Activated naive CD4-positive, alpha-beta T cell treated with anti-CD3 and anti-CD28 coated beads for 36 hours (primary cell): ENCODE results near the gene DRC1. TPM values are rescaled to one million over a fixed set of nuclear protein-coding genes. Genes with fewer than 3 reads are reported as not detected.

Experiments used
- CTCF ChIA-PET: fragments of 350-600 bp; sonication (Branson Sonifier 250); formaldehyde crosslinking; loops from one replicate; lab custom pipeline; 2021; ENCODE audit warnings: antibody characterized with exemption; lab: Charles Lee
- DNase-seq: peaks from one replicate; pipeline ENCODE4 v3.0.0-alpha.2; 2020
- H3K27ac Mint-ChIP-seq: one replicate; pipeline ENCODE4 v1.8.0; 2021; ENCODE audit warnings: mild to moderate bottlenecking, mixed read lengths
- H3K27me3 Mint-ChIP-seq: one replicate; pipeline ENCODE4 v1.8.0; 2021; ENCODE audit warnings: low read depth, mixed read lengths
- H3K36me3 Mint-ChIP-seq: one replicate; pipeline ENCODE4 v1.8.0; 2021; ENCODE audit warnings: low read depth, mixed read lengths
- H3K4me1 Mint-ChIP-seq: one replicate; pipeline ENCODE4 v1.8.0; 2021; ENCODE audit warnings: low read depth, mixed read lengths
- H3K4me3 Mint-ChIP-seq: one replicate; pipeline ENCODE4 v1.8.0; 2021; ENCODE audit warnings: mild to moderate bottlenecking, moderate library complexity, mixed read lengths
- H3K9me3 Mint-ChIP-seq: one replicate; pipeline ENCODE4 v1.8.0; 2021; ENCODE audit warnings: mixed read lengths
- intact Hi-C: fragments of 100-400 bp; cut with micrococcal nuclease; formaldehyde crosslinking; loops from one replicate; pipeline ENCODE4 v1.15.1; 2023
- total RNA-seq, 2 experiments: library from RNA; stranded (reverse); gene quantifications; one replicate each; pipeline ENCODE4 v1.2.3, GENCODE V29; 2021

The DRC1 gene
- total RNA-seq, 2 experiments from 2014 or later = not detected

DNA sequence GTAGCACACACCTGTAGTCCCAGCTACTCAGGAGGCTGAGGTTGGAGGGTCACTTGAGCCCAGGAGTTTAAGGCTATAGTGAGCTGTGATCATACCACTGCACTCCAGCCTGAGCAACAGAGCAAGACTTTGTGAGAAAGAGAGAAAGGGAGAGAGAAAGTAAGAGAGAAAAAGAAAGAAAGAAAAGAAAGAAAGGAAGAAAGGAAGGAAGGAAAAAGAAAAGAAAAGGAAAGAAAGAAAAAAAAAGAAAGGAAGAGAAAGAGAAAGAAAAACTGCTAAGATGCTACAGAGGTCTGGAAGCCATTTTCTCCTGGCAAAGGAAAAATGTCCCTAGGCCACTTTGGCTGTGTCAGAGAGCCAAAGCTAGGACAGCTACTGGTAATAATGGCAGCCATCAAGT lies 30.6 kb downstream of the DRC1 start:
- peaks cover 3% of the 10 kb centered on the region for H3K27me3 Mint-ChIP-seq
- H3K4me3 Mint-ChIP-seq = no peak overlapping the region
- H3K36me3 Mint-ChIP-seq = no peaks in the 10 kb centered on the region
- no peaks in the 10 kb centered on the region for H3K9me3 Mint-ChIP-seq
- CTCF ChIA-PET = interaction anchor here (1.2 kb wide), 1 partner anchor 11 kb away, joined by 3 read pairs; no protein-coding TSS in a partner anchor
- no peak for DNase-seq
- intact Hi-C loops = no loop called here
- no peak overlapping the region for H3K27ac Mint-ChIP-seq
- no peaks in the 10 kb centered on the region for H3K4me1 Mint-ChIP-seq

DNA sequence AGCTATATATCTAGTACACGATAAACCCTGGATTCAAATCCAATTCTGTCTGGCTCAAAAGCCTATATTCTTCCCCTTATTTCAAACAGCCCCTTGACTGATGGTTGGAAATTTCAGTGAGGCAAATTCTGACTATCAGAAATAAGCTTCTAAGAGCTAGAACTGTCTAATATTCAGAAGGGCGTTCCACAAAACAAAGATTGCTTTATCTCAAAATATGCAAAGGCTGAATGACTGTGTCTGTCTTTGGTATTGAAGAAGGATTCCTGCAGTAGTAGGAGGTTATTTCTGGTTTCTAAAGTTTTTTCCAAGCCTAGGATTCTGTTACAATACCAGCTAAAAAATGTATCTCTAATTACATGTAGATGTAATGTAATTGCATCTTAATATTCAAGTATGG lies 31.1 kb downstream of the DRC1 start:
- Mint-ChIP-seq H3K36me3 (no peaks in the 10 kb centered on the region), H3K4me3 (no peak overlapping the region), H3K27me3 (no peaks in the 10 kb centered on the region), H3K9me3 (no peaks in the 10 kb centered on the region), H3K4me1 (no peaks in the 10 kb centered on the region), H3K27ac (no peak overlapping the region)
- no peak for DNase-seq
- intact Hi-C loops = no loop called here
- CTCF ChIA-PET = no interaction called here

DNA sequence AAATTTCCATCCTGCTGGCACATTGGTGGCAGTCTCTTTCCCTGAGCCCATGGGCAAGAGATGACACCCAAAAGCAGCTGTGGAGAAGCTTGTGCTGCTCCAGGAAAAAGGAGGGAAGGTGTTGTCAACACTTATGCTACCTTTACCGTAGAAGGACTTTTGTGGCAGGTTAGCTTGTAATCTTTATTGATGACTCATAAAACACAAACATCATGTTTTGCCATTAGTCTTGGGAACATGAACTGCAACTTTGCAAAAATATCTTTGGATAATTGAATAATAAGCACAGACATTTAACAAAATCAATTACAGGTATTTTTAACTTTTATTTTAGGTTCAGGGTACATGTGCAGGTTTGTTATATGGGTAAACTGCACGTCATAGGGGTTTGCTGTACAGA lies 33.4 kb downstream of the DRC1 start:
- no peaks in the 10 kb centered on the region for H3K4me1 Mint-ChIP-seq
- H3K4me3 Mint-ChIP-seq = no peak overlapping the region
- CTCF ChIA-PET = no interaction called here
- H3K36me3 Mint-ChIP-seq = no peaks in the 10 kb centered on the region
- H3K9me3 Mint-ChIP-seq = no peaks in the 10 kb centered on the region
- H3K27ac Mint-ChIP-seq = no peak overlapping the region
- intact Hi-C loops = no loop called here
- no peak for DNase-seq
- no peaks in the 10 kb centered on the region for H3K27me3 Mint-ChIP-seq

DNA sequence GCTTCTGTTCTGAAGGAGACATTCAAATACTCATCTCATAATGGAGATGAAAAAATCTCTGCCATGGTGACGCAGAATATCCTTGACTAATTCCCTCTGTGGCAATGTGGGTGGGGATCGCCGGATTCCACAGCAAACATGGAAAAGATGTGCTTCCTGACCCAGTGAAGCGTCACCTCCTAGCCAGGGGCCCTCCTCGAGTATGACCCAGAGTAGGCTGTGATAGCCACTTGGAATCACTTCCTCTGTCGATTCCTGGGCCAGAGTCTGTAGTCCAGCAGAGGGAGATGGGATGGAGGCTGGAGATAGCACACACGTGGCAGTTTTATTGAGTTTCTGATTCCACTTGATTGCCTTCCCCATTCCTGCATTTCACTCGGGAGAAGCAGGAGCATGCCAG lies 36.8 kb downstream of the DRC1 start:
- Mint-ChIP-seq H3K4me3 (no peak overlapping the region), H3K4me1 (no peaks in the 10 kb centered on the region), H3K9me3 (no peaks in the 10 kb centered on the region), H3K27me3 (no peaks in the 10 kb centered on the region), H3K36me3 (no peaks in the 10 kb centered on the region), H3K27ac (no peak overlapping the region)
- CTCF ChIA-PET = no interaction called here
- intact Hi-C loops = no loop called here
- DNase-seq = no peak

DNA sequence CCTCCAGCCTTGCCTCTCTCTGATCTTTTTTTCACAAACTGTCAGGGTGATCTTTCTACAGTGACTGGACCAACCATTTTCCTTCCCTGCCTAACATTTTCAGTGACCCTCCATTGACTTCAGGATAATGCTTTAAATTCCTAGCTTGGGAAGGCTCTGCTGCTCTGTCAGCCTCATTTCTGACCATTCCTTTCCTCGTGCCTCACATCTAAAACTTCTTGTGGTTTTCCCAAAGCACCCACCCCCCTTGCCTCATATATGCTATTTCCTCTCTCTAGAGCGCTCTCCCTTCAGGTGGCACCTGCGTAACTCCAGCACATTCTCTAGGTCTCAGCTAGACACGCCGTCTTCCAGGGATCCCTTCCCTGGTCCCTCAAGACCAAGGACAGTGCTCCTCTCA lies 37.2 kb downstream of the DRC1 start:
- H3K4me3 Mint-ChIP-seq = no peak overlapping the region
- no peaks in the 10 kb centered on the region for H3K27me3 Mint-ChIP-seq
- no peaks in the 10 kb centered on the region for H3K9me3 Mint-ChIP-seq
- DNase-seq = no peak
- H3K27ac Mint-ChIP-seq = no peak overlapping the region
- CTCF ChIA-PET = no interaction called here
- H3K4me1 Mint-ChIP-seq = no peaks in the 10 kb centered on the region
- H3K36me3 Mint-ChIP-seq = no peaks in the 10 kb centered on the region
- intact Hi-C loops = no loop called here

DNA sequence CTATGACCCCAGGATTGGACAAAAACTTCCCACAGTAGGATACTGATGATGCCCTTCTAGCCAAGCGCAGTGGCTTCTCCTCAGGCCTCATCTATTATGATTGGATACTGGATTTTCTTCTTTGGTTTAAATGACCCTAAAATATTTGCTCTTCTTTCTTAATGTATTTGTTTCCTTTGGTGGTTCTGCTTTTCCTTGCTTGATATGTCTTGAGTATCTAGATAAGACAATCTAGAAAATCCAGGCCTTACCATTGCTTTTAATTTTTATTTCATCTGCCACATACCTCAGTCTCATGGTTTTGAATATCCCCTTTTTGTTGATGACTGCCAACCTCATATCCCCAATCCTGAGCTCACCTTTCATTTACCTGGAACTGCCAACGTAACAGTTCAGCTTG lies 40.6 kb downstream of the DRC1 start:
- no peaks in the 10 kb centered on the region for H3K9me3 Mint-ChIP-seq
- intact Hi-C loops = no loop called here
- H3K4me1 Mint-ChIP-seq = no peaks in the 10 kb centered on the region
- H3K36me3 Mint-ChIP-seq = no peaks in the 10 kb centered on the region
- H3K27me3 Mint-ChIP-seq = no peaks in the 10 kb centered on the region
- CTCF ChIA-PET = interaction anchor here (1.0 kb wide), 1 partner anchor 10 kb away, joined by 3 read pairs; no protein-coding TSS in a partner anchor
- no peak for DNase-seq
- no peak overlapping the region for H3K4me3 Mint-ChIP-seq
- no peak overlapping the region for H3K27ac Mint-ChIP-seq

DNA sequence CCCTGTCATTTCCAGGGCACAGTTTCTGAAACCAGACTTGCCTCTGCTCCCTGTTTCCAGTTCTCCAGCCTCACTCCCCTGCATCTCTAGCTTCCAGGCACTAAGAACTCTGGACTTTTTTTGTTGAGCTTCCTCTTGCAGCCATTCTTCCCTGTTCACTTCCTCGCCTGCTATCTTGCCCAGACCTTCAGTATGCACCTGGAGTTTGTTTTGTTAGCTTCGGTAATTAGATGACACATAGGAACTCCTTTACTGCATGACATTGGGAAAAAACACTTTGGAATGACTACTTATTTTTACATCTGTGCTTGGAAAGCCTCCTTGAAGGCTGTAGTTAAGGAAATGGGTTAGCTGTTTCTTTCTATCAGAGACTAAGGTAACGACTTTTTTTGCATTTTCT lies 41.0 kb downstream of the DRC1 start:
- Mint-ChIP-seq H3K36me3 (no peaks in the 10 kb centered on the region), H3K4me1 (no peaks in the 10 kb centered on the region), H3K9me3 (no peaks in the 10 kb centered on the region), H3K4me3 (no peak overlapping the region), H3K27me3 (no peaks in the 10 kb centered on the region), H3K27ac (no peak overlapping the region)
- CTCF ChIA-PET = interaction anchor here (1.0 kb wide), 2 partner anchors 11 to 26 kb away, joined by 3 read pairs; no protein-coding TSS in a partner anchor
- intact Hi-C loops = no loop called here
- DNase-seq = no peak

DNA sequence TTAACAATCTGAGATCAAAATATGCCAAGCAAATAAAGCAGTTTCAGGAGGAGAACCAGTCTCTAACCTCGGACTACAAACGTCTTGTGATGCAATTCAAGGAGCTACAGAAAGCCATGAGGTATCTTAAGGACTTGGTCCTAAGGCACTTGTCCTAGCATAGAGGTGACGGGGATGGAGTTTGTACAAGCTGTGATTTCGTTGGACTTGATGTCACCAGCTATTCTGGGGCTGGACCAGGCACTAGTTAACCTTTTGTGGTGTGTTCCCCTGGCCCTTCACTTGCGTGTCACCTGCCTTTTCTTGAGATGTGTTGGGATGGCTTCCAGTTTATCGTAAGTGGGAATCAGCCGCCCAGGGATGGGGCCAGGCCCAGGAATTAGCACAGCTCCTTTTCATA lies 42.5 kb downstream of the DRC1 start:
- no peak for DNase-seq
- no peaks in the 10 kb centered on the region for H3K27me3 Mint-ChIP-seq
- intact Hi-C loops = no loop called here
- CTCF ChIA-PET = interaction anchor here (1.0 kb wide), 1 partner anchor 25 kb away, joined by 4 read pairs; no protein-coding TSS in a partner anchor
- H3K36me3 Mint-ChIP-seq = no peaks in the 10 kb centered on the region
- H3K4me1 Mint-ChIP-seq = no peaks in the 10 kb centered on the region
- no peaks in the 10 kb centered on the region for H3K9me3 Mint-ChIP-seq
- no peak overlapping the region for H3K4me3 Mint-ChIP-seq
- no peak overlapping the region for H3K27ac Mint-ChIP-seq

DNA sequence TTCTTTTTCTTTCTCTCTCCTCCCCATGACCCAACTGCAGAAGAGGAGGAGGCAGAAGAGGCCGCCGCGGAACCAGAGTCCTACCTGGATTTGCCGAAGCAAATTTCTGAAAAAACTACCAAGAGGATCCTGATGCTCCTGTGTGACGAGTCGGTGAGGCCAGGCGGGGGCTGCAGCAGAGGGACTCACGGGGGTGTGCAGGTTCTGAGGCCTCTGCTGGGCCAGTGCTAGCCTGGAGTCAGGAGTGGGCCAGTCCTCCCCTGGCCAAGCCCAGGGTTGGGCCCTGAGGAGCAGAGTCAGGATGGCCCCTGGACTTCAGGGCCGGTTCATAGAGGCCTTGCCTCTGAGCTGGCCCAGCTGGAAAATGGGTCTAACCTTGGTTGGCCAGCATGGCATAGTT lies 46.9 kb downstream of the DRC1 start:
- Mint-ChIP-seq H3K27ac (no peak overlapping the region), H3K9me3 (no peaks in the 10 kb centered on the region), H3K4me1 (no peaks in the 10 kb centered on the region), H3K4me3 (no peak overlapping the region), H3K36me3 (no peaks in the 10 kb centered on the region), H3K27me3 (no peaks in the 10 kb centered on the region)
- intact Hi-C loops = no loop called here
- CTCF ChIA-PET = interaction anchor here (0.8 to 1.3 kb wide), 2 partner anchors 19 to 26 kb away, joined by 3 to 4 read pairs; no protein-coding TSS in a partner anchor
- no peak for DNase-seq

DNA sequence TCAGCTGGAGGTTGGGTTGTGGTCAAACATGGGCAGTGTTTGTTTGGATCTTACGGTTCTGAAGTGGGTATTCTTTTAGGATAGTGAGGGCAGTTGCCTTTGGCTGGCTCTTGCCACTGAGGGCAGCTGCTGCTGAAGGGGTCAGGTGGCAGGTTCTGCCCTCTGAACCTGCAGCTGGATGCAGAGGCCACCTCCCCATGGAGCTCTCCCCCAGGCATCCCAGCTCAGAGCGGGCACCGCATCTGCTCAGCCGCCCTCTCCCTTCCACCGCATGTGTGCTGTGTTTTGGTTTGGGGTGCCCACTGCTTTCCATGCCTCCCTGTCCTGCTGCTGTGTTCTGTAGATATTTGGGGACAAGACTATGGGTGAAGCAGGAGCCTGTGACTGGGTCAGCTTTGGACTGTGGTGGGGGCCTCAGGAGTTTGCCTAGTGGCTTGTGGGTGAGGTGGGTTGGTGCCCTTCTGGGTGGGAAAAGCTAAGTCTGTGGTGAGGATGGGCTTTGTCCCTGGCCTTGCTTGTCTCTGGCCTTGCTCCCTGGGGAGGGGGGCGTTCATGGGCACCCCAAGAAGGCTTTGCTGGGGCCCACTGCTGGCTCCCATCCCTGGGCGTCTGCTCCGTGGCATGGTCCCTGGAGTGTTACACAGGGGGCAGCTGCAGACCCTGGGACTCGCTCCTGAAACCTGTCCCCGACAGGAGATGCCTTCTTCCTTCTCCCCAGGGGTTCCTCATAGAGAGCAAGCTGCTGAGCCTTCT lies 47.7 kb downstream of the DRC1 start:
- intact Hi-C loops = no loop called here
- CTCF ChIA-PET = interaction anchor here (0.8 to 1.3 kb wide), 2 partner anchors 18 to 27 kb away, joined by 3 to 4 read pairs; no protein-coding TSS in a partner anchor
- Mint-ChIP-seq H3K9me3 (no peaks in the 10 kb centered on the region), H3K4me3 (no peak overlapping the region), H3K4me1 (no peaks in the 10 kb centered on the region), H3K27ac (no peak overlapping the region), H3K36me3 (no peaks in the 10 kb centered on the region), H3K27me3 (no peaks in the 10 kb centered on the region)
- no peak for DNase-seq

DNA sequence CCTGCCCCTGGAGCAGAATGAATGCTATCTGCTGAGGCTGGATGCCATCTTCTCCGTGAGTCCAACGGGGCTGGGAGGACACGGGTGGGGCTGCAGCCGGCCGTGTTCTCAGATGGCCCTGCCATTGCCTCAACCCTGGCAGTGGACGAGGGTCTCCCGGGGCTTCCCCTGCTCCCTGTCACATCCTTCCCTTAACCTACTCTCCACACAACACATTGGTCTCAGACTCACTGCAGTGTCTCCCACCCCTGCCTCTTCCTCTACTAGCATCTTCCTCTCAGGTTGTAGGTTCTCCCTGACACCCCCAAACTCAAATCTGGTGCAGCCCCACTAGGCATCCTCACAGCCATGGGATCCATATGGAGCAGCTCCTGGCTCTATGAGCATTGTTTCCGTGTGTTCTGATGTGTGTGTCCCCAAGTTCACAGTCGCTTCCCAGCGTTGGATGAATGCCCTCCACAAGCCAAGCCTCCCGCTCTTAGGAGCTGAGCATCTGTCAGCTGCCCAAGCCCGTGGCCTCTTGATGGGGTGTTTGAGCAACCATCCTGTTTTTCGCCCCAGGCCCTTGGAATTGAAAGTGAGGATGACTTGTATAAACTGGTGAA lies 48.4 kb downstream of the DRC1 start:
- no peak overlapping the region for H3K4me3 Mint-ChIP-seq
- CTCF ChIA-PET = interaction anchor here (1.3 kb wide), 1 partner anchor 18 kb away, joined by 4 read pairs; no protein-coding TSS in a partner anchor
- intact Hi-C loops = no loop called here
- no peaks in the 10 kb centered on the region for H3K9me3 Mint-ChIP-seq
- H3K27ac Mint-ChIP-seq = no peak overlapping the region
- no peaks in the 10 kb centered on the region for H3K36me3 Mint-ChIP-seq
- no peaks in the 10 kb centered on the region for H3K27me3 Mint-ChIP-seq
- no peak for DNase-seq
- no peaks in the 10 kb centered on the region for H3K4me1 Mint-ChIP-seq

DNA sequence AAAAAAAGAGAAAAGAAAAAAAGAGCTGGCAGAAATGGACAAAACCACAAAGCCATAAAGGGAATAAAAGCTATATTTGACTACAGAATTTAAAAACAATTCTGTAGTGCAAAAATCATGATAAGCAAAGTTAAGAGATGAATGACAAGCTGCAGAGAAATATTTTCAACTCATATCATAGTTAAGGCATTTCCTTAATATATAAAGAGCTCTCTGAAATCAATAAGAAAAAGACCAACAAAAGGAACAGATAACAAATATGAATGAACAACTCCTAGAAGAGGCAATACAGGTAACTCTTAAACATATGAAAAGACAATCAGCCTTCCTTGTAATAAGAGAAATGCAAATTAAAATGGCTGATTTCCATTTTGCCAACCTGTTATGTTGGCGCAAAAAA lies 50.0 kb downstream of the DRC1 start:
- Mint-ChIP-seq H3K9me3 (no peaks in the 10 kb centered on the region), H3K4me3 (no peak overlapping the region), H3K27me3 (no peaks in the 10 kb centered on the region), H3K4me1 (no peaks in the 10 kb centered on the region), H3K27ac (no peak overlapping the region), H3K36me3 (no peaks in the 10 kb centered on the region)
- DNase-seq = no peak
- CTCF ChIA-PET = interaction anchor here (0.8 kb wide), 1 partner anchor 10 kb away, joined by 3 read pairs; no protein-coding TSS in a partner anchor
- intact Hi-C loops = no loop called here
